Liver (tissue), 9 donors: ENCODE data around the gene CLUH. TPM values are rescaled to one million over a fixed set of nuclear protein-coding genes. Genes with fewer than 3 reads are reported as not detected.

ENCODE experiments used
- DNase-seq: peaks from one replicate; pipeline ENCODE4 v3.0.0-alpha.2; 2017; ENCODE audit warnings: low spot score
- H3K27ac ChIP-seq, 2 donors: one replicate each; pipeline ENCODE4 v1.7.0; 2013; ENCODE audit warnings: inconsistent platforms in 2 of 2, low read length in 2 of 2, control low read depth in 1 of 2, low read depth in 1 of 2, mild to moderate bottlenecking in 1 of 2
- H3K27me3 ChIP-seq, 4 donors: one replicate each; pipeline versions ENCODE4 v1.6.1 to v1.7.0; 2013; ENCODE audit warnings: low read length in 3 of 4, inconsistent platforms in 1 of 4, mild to moderate bottlenecking in 1 of 4, moderate library complexity in 1 of 4; ENCODE audit not compliant: control insufficient read depth in 4 of 4, insufficient read depth in 4 of 4
- H3K36me3 ChIP-seq, 4 donors: one replicate each; pipeline versions ENCODE4 v1.6.1 to v1.7.0; 2013; ENCODE audit warnings: low read length in 3 of 4, mild to moderate bottlenecking in 3 of 4, low read depth in 1 of 4, moderate library complexity in 1 of 4; ENCODE audit not compliant: control insufficient read depth in 4 of 4, insufficient read depth in 3 of 4
- H3K4me1 ChIP-seq, 4 donors: one replicate each; pipeline versions ENCODE4 v1.6.1 to v1.7.0; 2013; ENCODE audit warnings: low read length in 3 of 4, mild to moderate bottlenecking in 3 of 4, moderate library complexity in 1 of 4; ENCODE audit not compliant: control insufficient read depth in 4 of 4, insufficient read depth in 4 of 4
- H3K4me3 ChIP-seq, 3 donors: one replicate each; pipeline versions ENCODE4 v1.6.1 to v1.7.0; 2013; ENCODE audit warnings: low read length in 3 of 3, control low read depth in 1 of 3, low read depth in 1 of 3, mild to moderate bottlenecking in 1 of 3
- H3K9ac ChIP-seq, 2 donors: one replicate each; pipeline ENCODE4 v1.7.0; 2013; ENCODE audit warnings: low read length in 2 of 2, mild to moderate bottlenecking in 2 of 2, moderate library complexity in 2 of 2, control low read depth in 1 of 2, low read depth in 1 of 2
- H3K9me3 ChIP-seq, 4 donors: one replicate each; pipeline versions ENCODE4 v1.6.1 to v1.7.0; 2013; ENCODE audit warnings: low read length in 3 of 4; ENCODE audit not compliant: control insufficient read depth in 4 of 4
- ATF3 ChIP-seq: IDR thresholded peaks from 2 replicates; pipeline ENCODE4 v1.6.1; 2016; ENCODE audit warnings: antibody characterized with exemption
- CTCF ChIP-seq: fragments of 150-350 bp; IDR thresholded peaks from 2 replicates; pipeline ENCODE4 v1.5.1; 2017; ENCODE audit warnings: improper control_type of control experiment, low read depth, low read length; ENCODE audit not compliant: missing input control
- FOXA2 ChIP-seq: IDR thresholded peaks from 2 replicates; pipeline ENCODE4 v1.6.1; 2016; ENCODE audit warnings: antibody characterized with exemption
- GABPA ChIP-seq, 2 donors: IDR thresholded peaks in 1 of 2; conservative IDR thresholded peaks in 1 of 2; 2 replicates each; pipeline ENCODE4 v1.6.1; 2016; ENCODE audit warnings: antibody characterized with exemption in 2 of 2, mild to moderate bottlenecking in 1 of 2, moderate library complexity in 1 of 2
- MAX ChIP-seq: IDR thresholded peaks from 2 replicates; pipeline ENCODE4 v1.6.1; 2016; ENCODE audit warnings: antibody characterized with exemption
- RAD21 ChIP-seq, 2 donors: IDR thresholded peaks; 2 replicates each; pipeline ENCODE4 v1.6.1; 2016; ENCODE audit warnings: antibody characterized with exemption in 2 of 2, mild to moderate bottlenecking in 2 of 2
- RXRA ChIP-seq, 2 donors: IDR thresholded peaks; 2 replicates each; pipeline ENCODE4 v1.6.1; 2017 to 2018; ENCODE audit warnings: antibody characterized with exemption in 2 of 2, mild to moderate bottlenecking in 1 of 2
- SP1 ChIP-seq: IDR thresholded peaks from 2 replicates; pipeline ENCODE4 v1.6.1; 2018; ENCODE audit warnings: antibody characterized with exemption, mild to moderate bottlenecking
- YY1 ChIP-seq: IDR thresholded peaks from 2 replicates; pipeline ENCODE4 v1.6.1; 2016; ENCODE audit warnings: antibody characterized with exemption, mild to moderate bottlenecking
- WGBS: extraction: QIAGEN DNeasy Blood & Tissue Kit; methylation state at CpG from one replicate; pipeline ENCODE4 v1.1.7; 2013; 5-methylcytosine and 5-hydroxymethylcytosine counted together
- polyA plus RNA-seq, 2 donors: library from polyadenylated mRNA; stranded (reverse) in 1 of 2; unstranded in 1 of 2; fragments of 200-250 nt in 1 of 2; fragments of >200 nt in 1 of 2; fragmentation: Nextera tagmentation in 1 of 2; extraction: Ambion mirVana in 1 of 2; gene quantifications; one replicate each; pipeline versions ENCODE4 v1.2.1 to v1.2.3, GENCODE V29; 2013 to 2015
- total RNA-seq, 2 donors: library from RNA; depleted of rRNA; stranded (reverse); fragments of >200 nt; gene quantifications; one replicate each; pipeline ENCODE4 v1.2.3, GENCODE V29; 2014
- donor health status: healthy.
- donor health status: healthy.
- donor health status: healthy.
- donor health status: healthy.
- donor health status: healthy.

CLUH gene
- total and polyA plus RNA-seq, 4 donors: 40.2 to 224 (median 102) TPM

GRCh38 chr17:2693561-2694380 lies 17.8 kb downstream of the CLUH start:
- no peak overlapping the region for H3K4me3 ChIP-seq
- no peaks in the 10 kb centered on the region for H3K27me3 ChIP-seq
- TF ChIP-seq ATF3 (no peak), GABPA (IDR thresholded peaks at IDR 0.05 in 1 of 2, conservative IDR thresholded peaks at IDR 0.05 in 1 of 2) (no peak), YY1 (no peak)
- H3K36me3 ChIP-seq: peaks cover 31 to 76% (median 55%) of the 10 kb centered on the region in 4 donors
- H3K4me1 ChIP-seq: no peaks in the 10 kb centered on the region
- no peak for DNase-seq
- H3K9me3 ChIP-seq: no peaks in the 10 kb centered on the region
- H3K9ac ChIP-seq: no peak overlapping the region
- WGBS: 89% methylated on average over 37 of the region's 37 CpGs
- no peak overlapping the region for H3K27ac ChIP-seq

GRCh38 chr17:2692781-2693135 lies 18.8 kb downstream of the CLUH start:
- Histone ChIP-seq H3K9ac (no peak overlapping the region), H3K36me3 (peaks cover 28 to 67% (median 50%) of the 10 kb centered on the region in 4 donors), H3K27ac (no peak overlapping the region), H3K27me3 (no peaks in the 10 kb centered on the region), H3K4me1 (no peaks in the 10 kb centered on the region), H3K4me3 (no peak overlapping the region), H3K9me3 (no peaks in the 10 kb centered on the region)
- 93% methylated on average over 14 of the region's 14 CpGs for WGBS
- no peak for DNase-seq
- TF ChIP-seq RXRA (IDR thresholded peaks at IDR 0.05) (no peak), RAD21 (IDR thresholded peaks at IDR 0.05) (no peak), YY1 (no peak), SP1 (no peak)

- DNase-seq: no peak
- no peak overlapping the region for H3K27ac ChIP-seq
- H3K4me3 ChIP-seq: no peak overlapping the region
- H3K4me1 ChIP-seq: no peaks in the 10 kb centered on the region
- H3K9ac ChIP-seq: no peak overlapping the region
- WGBS: 92% methylated on average over 71 of the region's 71 CpGs
- H3K36me3 ChIP-seq: peaks cover 23 to 61% (median 45%) of the 10 kb centered on the region in 4 donors
- no peak for TF ChIP-seq FOXA2
- no peak for TF ChIP-seq MAX
- TF ChIP-seq CTCF: no peak
- no peaks in the 10 kb centered on the region for H3K9me3 ChIP-seq
- H3K27me3 ChIP-seq: no peaks in the 10 kb centered on the region
These were observed 19.4 kb downstream of the CLUH start for GRCh38 chr17:2691965-2692780.
